HG03196 (cell line): Measurements from ENCODE around the gene RACGAP1.
"Not testable (repeated sequence)": the region's sequence is repeated elsewhere in the genome, so short reads cannot be mapped to it uniquely, and the experiment has no call there.

Source experiments
- ATAC-seq: cut with Tn5 transposase; IDR thresholded peaks from one replicate; pipeline ENCODE4 v1.9.1; 2021; ENCODE audit not compliant: unreplicated experiment

The RACGAP1 gene

GRCh38 chr12:50032854-50033581 lies 7.7 kb upstream of the RACGAP1 start:
- ATAC-seq: no peak

- no peak for ATAC-seq
Measured at GRCh38 chr12:50032515-50032853, 7.2 kb upstream of the RACGAP1 start.

- not testable (repeated sequence) for ATAC-seq
Measured at GRCh38 chr12:50030449-50030848, 5.2 kb upstream of the RACGAP1 start.

DNA sequence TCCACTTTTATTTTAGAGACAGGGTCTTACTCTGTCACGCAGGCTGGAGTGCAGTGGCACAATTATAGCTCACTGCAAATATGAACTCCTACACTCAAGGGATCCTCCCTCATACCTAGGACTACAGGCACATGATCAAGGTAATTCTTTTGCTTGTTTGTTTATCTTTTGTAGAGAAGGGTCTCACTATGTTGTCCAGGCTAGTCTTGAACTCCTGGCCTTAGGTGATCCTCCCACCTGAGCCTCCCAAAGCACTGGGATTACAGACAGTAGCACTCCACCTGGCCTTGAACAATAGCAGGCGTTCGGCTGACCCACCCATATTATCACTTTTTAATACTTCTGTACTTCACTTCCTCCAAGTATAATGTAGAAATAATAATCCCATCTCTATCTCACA lies 1.4 kb upstream of the RACGAP1 start:
- no peak for ATAC-seq

DNA sequence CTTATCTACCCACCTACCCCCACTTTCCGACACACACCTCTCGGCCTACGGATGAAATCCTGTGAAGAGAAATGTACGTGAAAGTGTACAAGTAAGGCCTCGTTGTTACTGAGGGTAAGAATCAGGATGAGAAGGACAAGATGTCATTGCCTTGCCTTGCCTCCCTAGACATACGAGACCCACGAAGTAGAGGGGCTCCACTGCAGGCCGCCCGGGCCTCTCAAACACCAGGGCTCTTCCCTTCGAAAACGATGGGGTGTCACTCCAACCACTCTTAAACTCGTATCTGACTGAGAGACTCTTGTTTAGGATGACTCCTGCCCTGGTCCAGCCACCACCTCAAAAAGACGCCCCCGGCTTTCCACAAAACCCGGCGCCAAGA lies 498 bp downstream of the RACGAP1 start:
- ATAC-seq: peak; percentile 7

GRCh38 chr12:50024227-50024626 lies 1.1 kb downstream of the RACGAP1 start:
- no peak for ATAC-seq

GRCh38 chr12:50022903-50023302 lies 2.4 kb downstream of the RACGAP1 start:
- ATAC-seq: no peak

DNA sequence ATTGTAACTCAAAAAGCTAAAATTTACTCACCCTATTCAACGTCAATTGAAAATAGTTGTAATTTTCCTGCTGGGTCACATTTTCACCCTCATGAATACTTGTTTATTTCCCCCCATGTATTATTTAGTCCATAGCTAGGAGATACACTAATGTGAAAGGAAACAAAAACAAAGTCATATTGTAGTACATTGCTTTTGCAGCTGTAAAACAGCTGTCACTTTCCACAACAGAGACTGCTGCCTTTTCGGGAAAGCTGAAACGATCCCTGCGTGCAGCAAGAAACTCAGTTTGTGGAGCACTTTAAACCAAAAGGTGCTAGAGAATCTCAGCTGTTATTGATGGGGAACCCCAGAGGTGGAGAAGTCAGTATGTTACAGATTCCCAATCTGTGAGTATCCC lies 4.3 kb downstream of the RACGAP1 start:
- ATAC-seq: no peak

- ATAC-seq: no peak
Measured at GRCh38 chr12:50019524-50019923, 5.8 kb downstream of the RACGAP1 start.

GRCh38 chr12:50018968-50019367 lies 6.3 kb downstream of the RACGAP1 start:
- ATAC-seq: no peak

- ATAC-seq: no peak
Measured at GRCh38 chr12:50018154-50018553, 7.1 kb downstream of the RACGAP1 start.

- ATAC-seq: no peak
Measured at GRCh38 chr12:50017641-50018040, 7.7 kb downstream of the RACGAP1 start.

- no peak for ATAC-seq
Measured at GRCh38 chr12:50016501-50017475, 8.5 kb downstream of the RACGAP1 start.

DNA sequence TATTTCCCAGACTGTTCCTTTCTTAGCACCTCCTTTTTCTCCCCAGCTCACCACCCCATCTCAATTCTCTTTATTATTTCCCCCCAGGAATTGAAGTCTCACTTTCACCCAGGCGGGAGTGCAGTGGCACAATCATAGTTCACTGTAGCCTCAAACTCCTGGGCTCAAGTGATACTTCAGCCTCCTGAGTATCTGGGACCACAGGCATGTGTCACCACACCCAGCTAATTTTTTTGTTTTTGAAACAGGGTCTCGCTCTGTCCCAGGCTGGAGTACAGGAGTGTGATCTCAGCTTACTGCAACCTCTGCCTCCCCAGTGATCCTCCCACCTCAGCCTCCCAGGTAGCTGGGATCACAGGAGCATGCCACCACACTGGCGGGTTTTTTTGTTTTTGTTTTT lies 11.0 kb downstream of the RACGAP1 start:
- no peak for ATAC-seq

- ATAC-seq: no peak
Measured at GRCh38 chr12:50013361-50014147, 11.7 kb downstream of the RACGAP1 start.

DNA sequence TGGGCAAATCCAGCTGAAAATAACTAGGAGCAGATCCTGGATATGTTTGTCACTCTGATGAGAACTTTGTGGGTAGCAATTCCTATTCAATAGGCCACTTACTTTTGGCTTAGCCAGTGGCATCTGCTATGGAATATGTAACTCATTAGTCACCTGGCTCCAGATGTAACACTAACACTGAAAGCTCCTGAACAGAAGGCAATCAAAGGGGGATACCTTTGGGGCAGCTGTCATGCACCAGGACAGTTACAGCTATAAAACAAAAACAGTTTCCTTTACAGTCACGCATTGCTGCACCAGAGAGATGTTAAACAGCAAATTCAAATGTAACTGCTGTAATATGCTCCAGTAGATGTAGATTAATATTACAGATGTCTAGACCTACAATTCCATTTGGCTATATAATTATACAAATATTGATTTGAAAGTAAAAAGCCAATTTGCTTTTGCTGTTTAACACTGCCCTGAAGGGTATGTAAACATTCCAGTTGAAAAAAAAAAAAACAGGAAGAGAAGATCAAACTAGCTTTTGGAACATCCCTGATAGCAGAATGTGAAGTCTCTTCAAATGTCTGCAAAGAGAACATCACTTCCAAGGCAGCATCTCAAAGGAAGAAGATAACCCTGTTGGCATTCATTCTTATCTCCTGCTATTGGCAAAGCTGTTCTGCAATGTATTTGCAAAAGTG lies 18.4 kb downstream of the RACGAP1 start:
- no peak for ATAC-seq

DNA sequence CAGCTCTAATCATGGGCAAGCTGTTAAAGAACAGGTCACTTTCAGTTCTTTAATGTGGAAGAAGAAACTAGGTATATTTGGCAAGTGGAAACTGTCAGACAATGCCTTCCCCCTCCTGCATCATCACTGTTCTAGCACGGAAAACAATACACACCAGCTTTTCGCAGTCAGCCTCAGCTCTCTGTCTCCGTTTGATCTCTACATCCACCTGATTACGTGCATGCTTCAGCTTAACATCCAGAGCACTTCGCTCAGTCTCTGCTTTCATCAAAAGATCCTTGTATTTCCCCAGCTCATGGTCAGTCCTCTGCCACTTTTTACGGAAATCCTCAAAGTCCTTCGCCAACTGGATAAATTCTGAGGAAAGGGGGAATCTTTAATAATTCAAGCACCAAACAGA lies 19.0 kb downstream of the RACGAP1 start:
- no peak for ATAC-seq

DNA sequence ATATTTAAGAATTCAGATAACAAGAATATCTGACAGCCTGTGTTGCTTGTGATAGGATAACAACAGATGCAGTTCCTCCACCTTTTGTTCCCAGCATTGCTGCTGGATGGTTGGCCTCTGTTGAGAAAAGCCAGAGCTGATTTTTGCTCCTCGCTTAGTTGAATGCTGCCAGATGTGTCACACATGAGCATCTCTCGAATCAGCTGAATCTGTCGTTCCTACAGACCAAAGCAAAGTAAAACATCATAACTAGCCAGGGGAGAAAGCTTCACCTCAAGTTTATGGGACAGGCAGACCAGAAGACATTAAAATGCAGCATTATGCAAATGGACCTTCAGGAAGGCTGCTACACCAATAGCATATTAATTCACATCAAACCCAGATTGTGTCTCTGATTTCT lies 20.1 kb downstream of the RACGAP1 start:
- ATAC-seq: no peak

GRCh38 chr12:50004696-50005095 lies 20.6 kb downstream of the RACGAP1 start:
- no peak for ATAC-seq

- ATAC-seq: no peak
Measured at GRCh38 chr12:50003595-50003994, 21.7 kb downstream of the RACGAP1 start.

DNA sequence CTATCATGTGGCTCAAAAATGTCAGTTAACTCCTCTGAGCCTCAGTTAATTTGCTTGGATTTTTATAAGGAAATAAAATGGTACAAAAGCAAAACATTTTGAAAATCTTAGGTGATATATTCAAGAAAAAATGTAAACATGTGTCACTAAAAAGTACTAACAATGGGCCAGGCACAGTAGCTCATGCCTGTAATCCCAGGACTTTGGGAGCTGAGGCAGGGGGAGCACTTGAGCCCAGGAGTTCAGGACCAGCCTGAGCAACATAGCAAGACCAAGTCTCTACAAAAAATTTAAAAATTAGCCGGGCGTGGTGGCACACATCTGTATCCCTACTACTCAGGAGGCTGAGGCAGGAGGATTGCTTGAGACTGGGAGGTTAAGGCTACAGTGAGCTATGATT lies 26.8 kb downstream of the RACGAP1 start:
- no peak for ATAC-seq
